K562 (cell line): Measurements from ENCODE around the gene TGDS. TPM values are rescaled to one million over a fixed set of nuclear protein-coding genes. Genes with fewer than 3 reads are reported as not detected.

Experiments used
- BRCA1 ChIP-seq, 2 experiments: fragments of 450-650 bp in 1 of 2; sonication (generic) in 1 of 2; formaldehyde crosslinking in 1 of 2; IDR thresholded peaks; 2 replicates each; pipeline versions ENCODE4 v1.5.0 to v1.6.1; 2017 to 2020; ENCODE audit warnings: mild to moderate bottlenecking in 1 of 2, missing genetic modification reagents in 1 of 2
- CHD4 ChIP-seq: fragments of 200-600 bp; sonication (generic); IDR thresholded peaks from 3 replicates; pipeline ENCODE4 v1.6.1; 2012; ENCODE audit warnings: low read depth, mild to moderate bottlenecking, mixed read lengths, low read length, inconsistent platforms; ENCODE audit not compliant: insufficient read depth, insufficient replicate concordance, poor library complexity, severe bottlenecking
- IRF2 ChIP-seq: sonication (generic); formaldehyde crosslinking; IDR thresholded peaks from 2 replicates; pipeline ENCODE4 v1.8.1; 2022; ENCODE audit warnings: mild to moderate bottlenecking, missing genetic modification reagents
- LCOR ChIP-seq: sonication (generic); formaldehyde crosslinking; IDR thresholded peaks from 2 replicates; pipeline ENCODE4 v1.8.0; 2022; ENCODE audit warnings: mild to moderate bottlenecking, missing genetic modification reagents
- MEF2A ChIP-seq: IDR thresholded peaks from 2 replicates; pipeline ENCODE4 v1.6.1; 2011; ENCODE audit warnings: low read depth, mild to moderate bottlenecking, low read length, moderate library complexity; ENCODE audit not compliant: control insufficient read depth
- PHF21A ChIP-seq: fragments of 450-650 bp; IDR thresholded peaks from 2 replicates; pipeline ENCODE4 v1.6.1; 2017; ENCODE audit warnings: low read depth, borderline replicate concordance
- RAD21 ChIP-seq, 2 experiments: fragments of 250-450 bp in 1 of 2; fragments of 450-650 bp in 1 of 2; sonication (Bioruptor Pico) in 1 of 2; formaldehyde crosslinking in 1 of 2; IDR thresholded peaks in 1 of 2; conservative IDR thresholded peaks in 1 of 2; 2 replicates each; pipeline versions ENCODE4 v1.4.0 to v1.8.0; 2020 to 2022; ENCODE audit warnings: mild to moderate bottlenecking in 2 of 2, moderate library complexity in 1 of 2
- RBM25 ChIP-seq: fragments of 200-400 bp; formaldehyde crosslinking; IDR thresholded peaks from 2 replicates; pipeline ENCODE4 v1.6.1; 2018; ENCODE audit warnings: low read length, low read depth, moderate library complexity; ENCODE audit not compliant: severe bottlenecking
- SRSF1 ChIP-seq: fragments of 200-400 bp; formaldehyde crosslinking; IDR thresholded peaks from 2 replicates; pipeline ENCODE4 v1.6.1; 2017; ENCODE audit warnings: mild to moderate bottlenecking, low read depth, low read length, moderate library complexity
- TSC22D4 ChIP-seq: fragments of 450-650 bp; IDR thresholded peaks from 2 replicates; pipeline ENCODE4 v1.6.1; 2016; ENCODE audit warnings: missing genetic modification characterization, missing biosample characterization, control low read depth
- ZEB2 ChIP-seq: fragments of 450-650 bp; IDR thresholded peaks from 2 replicates; pipeline ENCODE4 v1.6.1; 2016
- ZNF551 ChIP-seq: fragments of 250-450 bp; sonication (Bioruptor Pico); IDR thresholded peaks from 2 replicates; pipeline ENCODE4 v1.5.0; 2021; ENCODE audit warnings: mild to moderate bottlenecking, moderate library complexity
- ZNF644 ChIP-seq: fragments of 200-800 bp; sonication (Bioruptor generic); IDR thresholded peaks from 2 replicates; pipeline ENCODE4 v1.6.1; 2016; ENCODE audit warnings: low read depth, missing genetic modification characterization, missing compliant biosample characterization
- polyA plus RNA-seq, 8 experiments: library from polyadenylated mRNA; depleted of rRNA in 4 of 8; stranded (reverse) in 5 of 8; unstranded in 3 of 8; fragments of >200 nt; fragmentation: Nextera tagmentation in 2 of 8; fragmentation: Illumina TruSeq in 1 of 8; extraction: Ambion mirVana in 2 of 8; extraction: Trizol in 1 of 8; gene quantifications; 2 replicates each; pipeline versions ENCODE4 v1.2.1 to v1.2.3, GENCODE V29; 2011 to 2014; ENCODE audit warnings: inconsistent platforms in 1 of 8, missing spikeins in 1 of 8
- total RNA-seq, 7 experiments: library from RNA; depleted of rRNA in 6 of 7; stranded (reverse); fragments of >200 nt in 6 of 7; fragmentation: Illumina TruSeq in 2 of 7; extraction: Trizol in 2 of 7; gene quantifications; 2 replicates each; pipeline versions ENCODE4 v1.2.1 to v1.2.3, GENCODE V29; 2011 to 2021; ENCODE audit warnings: low replicate concordance in 1 of 7
- TF ChIP-seq, protein P1 (sequence below): fragments of 250-450 bp; sonication (Bioruptor Pico); IDR thresholded peaks from 2 replicates; pipeline ENCODE4 v1.8.0; 2022; ENCODE audit warnings: inconsistent platforms
- TF ChIP-seq, protein P2 (sequence below): sonication (generic); formaldehyde crosslinking; IDR thresholded peaks from 2 replicates; pipeline ENCODE4 v1.8.0; 2022; ENCODE audit warnings: mild to moderate bottlenecking, low read depth, missing genetic modification reagents
- TF ChIP-seq, protein P3 (sequence below): sonication (generic); IDR thresholded peaks from 2 replicates; pipeline ENCODE4 v1.6.1; 2016
- TF ChIP-seq, protein P4 (sequence below): sonication (generic); formaldehyde crosslinking; IDR thresholded peaks from 2 replicates; pipeline ENCODE4 v1.8.0; 2022; ENCODE audit warnings: missing genetic modification reagents, mild to moderate bottlenecking, borderline replicate concordance
- TF ChIP-seq, protein P5 (sequence below): sonication (generic); formaldehyde crosslinking; IDR thresholded peaks from 2 replicates; pipeline ENCODE4 v1.8.1; 2023; ENCODE audit warnings: mild to moderate bottlenecking, missing genetic modification reagents

TGDS gene
- total and polyA plus RNA-seq, 9 of the 15 experiments (the other 6 are each of a cell fraction or from before 2014, with no cell fraction given), result 9.9 to 43.7 (median 21.4) TPM

DNA sequence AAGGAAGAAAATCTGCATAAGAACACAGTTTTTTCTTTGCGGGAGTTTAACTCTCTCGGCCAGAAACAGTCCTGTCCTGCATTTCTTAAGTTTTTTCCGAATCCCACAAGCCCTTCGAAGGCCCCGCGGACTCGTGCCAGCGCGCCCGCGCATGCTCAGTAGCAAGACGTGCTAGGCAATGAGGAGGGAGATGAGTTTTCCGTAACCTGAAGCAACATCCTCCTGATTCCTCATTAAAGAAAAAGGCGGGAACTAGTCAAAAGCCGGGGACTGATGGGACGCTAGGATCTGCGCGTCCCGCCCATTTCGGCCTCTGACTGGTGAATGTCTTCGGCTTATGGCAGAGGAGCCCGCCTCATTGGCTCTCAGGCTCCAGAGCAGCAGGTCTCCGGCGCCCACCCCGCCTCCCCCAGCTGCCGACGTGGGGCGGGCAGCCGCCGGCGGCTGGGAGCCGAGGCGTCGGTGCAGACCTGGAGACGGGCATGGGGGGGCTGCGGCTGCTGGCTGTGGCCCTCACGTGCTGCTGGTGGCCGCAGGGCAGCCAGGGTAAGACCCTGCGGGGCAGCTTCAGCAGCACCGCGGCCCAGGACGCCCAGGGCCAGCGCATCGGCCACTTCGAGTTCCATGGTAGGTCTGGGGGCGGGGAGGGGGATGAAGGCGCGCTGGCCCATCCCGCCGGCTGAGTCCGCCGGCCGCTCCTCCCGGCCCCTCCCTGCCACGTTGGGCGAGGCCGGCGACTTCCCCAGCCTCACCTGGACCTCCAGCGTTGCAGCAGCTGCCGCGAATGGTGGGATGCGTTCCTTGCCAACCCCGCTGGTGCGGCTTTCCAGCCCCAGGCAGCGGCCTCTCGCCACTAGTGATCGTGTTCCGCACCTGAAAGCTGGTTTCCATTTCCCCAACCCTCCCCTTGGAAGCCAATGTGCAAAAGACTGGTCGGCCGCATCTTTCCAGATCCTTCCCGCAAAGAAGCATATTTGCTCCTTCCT is 5.8 kb upstream of the TGDS start, which contains the start of gene GPR180 (continued):
- TF ChIP-seq, protein P1, sequence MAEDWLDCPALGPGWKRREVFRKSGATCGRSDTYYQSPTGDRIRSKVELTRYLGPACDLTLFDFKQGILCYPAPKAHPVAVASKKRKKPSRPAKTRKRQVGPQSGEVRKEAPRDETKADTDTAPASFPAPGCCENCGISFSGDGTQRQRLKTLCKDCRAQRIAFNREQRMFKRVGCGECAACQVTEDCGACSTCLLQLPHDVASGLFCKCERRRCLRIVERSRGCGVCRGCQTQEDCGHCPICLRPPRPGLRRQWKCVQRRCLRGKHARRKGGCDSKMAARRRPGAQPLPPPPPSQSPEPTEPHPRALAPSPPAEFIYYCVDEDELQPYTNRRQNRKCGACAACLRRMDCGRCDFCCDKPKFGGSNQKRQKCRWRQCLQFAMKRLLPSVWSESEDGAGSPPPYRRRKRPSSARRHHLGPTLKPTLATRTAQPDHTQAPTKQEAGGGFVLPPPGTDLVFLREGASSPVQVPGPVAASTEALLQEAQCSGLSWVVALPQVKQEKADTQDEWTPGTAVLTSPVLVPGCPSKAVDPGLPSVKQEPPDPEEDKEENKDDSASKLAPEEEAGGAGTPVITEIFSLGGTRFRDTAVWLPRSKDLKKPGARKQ (CRISPR knock-in tag), result peak; percentile 79
- no peak for TF ChIP-seq ZNF551 (CRISPR knock-in tag)
- TF ChIP-seq, protein P2, sequence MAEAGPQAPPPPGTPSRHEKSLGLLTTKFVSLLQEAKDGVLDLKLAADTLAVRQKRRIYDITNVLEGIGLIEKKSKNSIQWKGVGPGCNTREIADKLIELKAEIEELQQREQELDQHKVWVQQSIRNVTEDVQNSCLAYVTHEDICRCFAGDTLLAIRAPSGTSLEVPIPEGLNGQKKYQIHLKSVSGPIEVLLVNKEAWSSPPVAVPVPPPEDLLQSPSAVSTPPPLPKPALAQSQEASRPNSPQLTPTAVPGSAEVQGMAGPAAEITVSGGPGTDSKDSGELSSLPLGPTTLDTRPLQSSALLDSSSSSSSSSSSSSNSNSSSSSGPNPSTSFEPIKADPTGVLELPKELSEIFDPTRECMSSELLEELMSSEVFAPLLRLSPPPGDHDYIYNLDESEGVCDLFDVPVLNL (CRISPR knock-in tag), result peak; percentile 47; the same call in 1 of the 2 replicates
- no peak for TF ChIP-seq SRSF1
- TF ChIP-seq CHD4, result no peak
- TF ChIP-seq, protein P3, sequence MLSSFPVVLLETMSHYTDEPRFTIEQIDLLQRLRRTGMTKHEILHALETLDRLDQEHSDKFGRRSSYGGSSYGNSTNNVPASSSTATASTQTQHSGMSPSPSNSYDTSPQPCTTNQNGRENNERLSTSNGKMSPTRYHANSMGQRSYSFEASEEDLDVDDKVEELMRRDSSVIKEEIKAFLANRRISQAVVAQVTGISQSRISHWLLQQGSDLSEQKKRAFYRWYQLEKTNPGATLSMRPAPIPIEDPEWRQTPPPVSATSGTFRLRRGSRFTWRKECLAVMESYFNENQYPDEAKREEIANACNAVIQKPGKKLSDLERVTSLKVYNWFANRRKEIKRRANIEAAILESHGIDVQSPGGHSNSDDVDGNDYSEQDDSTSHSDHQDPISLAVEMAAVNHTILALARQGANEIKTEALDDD, result peak; percentile 59; the same call in 1 of the 2 replicates
- no peak for TF ChIP-seq ZNF644
- TF ChIP-seq, protein P4, sequence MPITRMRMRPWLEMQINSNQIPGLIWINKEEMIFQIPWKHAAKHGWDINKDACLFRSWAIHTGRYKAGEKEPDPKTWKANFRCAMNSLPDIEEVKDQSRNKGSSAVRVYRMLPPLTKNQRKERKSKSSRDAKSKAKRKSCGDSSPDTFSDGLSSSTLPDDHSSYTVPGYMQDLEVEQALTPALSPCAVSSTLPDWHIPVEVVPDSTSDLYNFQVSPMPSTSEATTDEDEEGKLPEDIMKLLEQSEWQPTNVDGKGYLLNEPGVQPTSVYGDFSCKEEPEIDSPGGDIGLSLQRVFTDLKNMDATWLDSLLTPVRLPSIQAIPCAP, result no peak
- TF ChIP-seq ZEB2, result no peak
- 0 out of 2 replicates have a peak, but pooled peaks have one; percentile 71 for TF ChIP-seq LCOR
- TF ChIP-seq, protein P5, sequence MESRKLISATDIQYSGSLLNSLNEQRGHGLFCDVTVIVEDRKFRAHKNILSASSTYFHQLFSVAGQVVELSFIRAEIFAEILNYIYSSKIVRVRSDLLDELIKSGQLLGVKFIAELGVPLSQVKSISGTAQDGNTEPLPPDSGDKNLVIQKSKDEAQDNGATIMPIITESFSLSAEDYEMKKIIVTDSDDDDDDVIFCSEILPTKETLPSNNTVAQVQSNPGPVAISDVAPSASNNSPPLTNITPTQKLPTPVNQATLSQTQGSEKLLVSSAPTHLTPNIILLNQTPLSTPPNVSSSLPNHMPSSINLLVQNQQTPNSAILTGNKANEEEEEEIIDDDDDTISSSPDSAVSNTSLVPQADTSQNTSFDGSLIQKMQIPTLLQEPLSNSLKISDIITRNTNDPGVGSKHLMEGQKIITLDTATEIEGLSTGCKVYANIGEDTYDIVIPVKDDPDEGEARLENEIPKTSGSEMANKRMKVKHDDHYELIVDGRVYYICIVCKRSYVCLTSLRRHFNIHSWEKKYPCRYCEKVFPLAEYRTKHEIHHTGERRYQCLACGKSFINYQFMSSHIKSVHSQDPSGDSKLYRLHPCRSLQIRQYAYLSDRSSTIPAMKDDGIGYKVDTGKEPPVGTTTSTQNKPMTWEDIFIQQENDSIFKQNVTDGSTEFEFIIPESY (CRISPR knock-in tag), result peak; percentile 64
- no peak for TF ChIP-seq BRCA1 (IDR thresholded peaks at IDR 0.05)
- no peak for TF ChIP-seq BRCA1 (CRISPR knock-in tag; IDR thresholded peaks at IDR 0.05)
- TF ChIP-seq TSC22D4 (tag), result no peak
- no peak for TF ChIP-seq RAD21 (CRISPR knock-in tag; conservative IDR thresholded peaks at IDR 0.05 in 1 of 2, IDR thresholded peaks at IDR 0.05 in 1 of 2)
- no peak for TF ChIP-seq IRF2 (CRISPR knock-in tag)
- TF ChIP-seq PHF21A, result no peak
- TF ChIP-seq RBM25, result peak; percentile 86
- TF ChIP-seq MEF2A, result no peak
